Activated CD4-positive, alpha-beta T cell treated with anti-CD3 and anti-CD28 coated beads, Interleukin-10, Interleukin-2, amounts not matched to agents 100 ng/mL and 50 ng/mL, durations not matched to agents 16 hours and 8 hours (primary cell): Measurements from ENCODE around the gene GYG2.
"Not testable (repeated sequence)": the region's sequence is repeated elsewhere in the genome, so short reads cannot be mapped to it uniquely, and the experiment has no call there.

Experiments
- DNase-seq: peaks from one replicate; pipeline ENCODE4 v3.0.0-alpha.2; 2020

The GYG2 gene

GRCh38 chrX:2910109-2910508 lies 81.4 kb downstream of the GYG2 start:
- DNase-seq: no peak

- no peak for DNase-seq
Observed at GRCh38 chrX:2913118-2913517, 84.4 kb downstream of the GYG2 start.

GRCh38 chrX:2917767-2918166 lies 89.0 kb downstream of the GYG2 start:
- no peak for DNase-seq

- DNase-seq: no peak
Observed at GRCh38 chrX:2921193-2921592, 92.5 kb downstream of the GYG2 start.

GRCh38 chrX:2921750-2922149 lies 93.0 kb downstream of the GYG2 start:
- no peak for DNase-seq

GRCh38 chrX:2924151-2924550 lies 95.4 kb downstream of the GYG2 start:
- DNase-seq: no peak

- not testable (repeated sequence) for DNase-seq
Observed at GRCh38 chrX:2926255-2926654, 97.5 kb downstream of the GYG2 start.

- no peak for DNase-seq
Observed at GRCh38 chrX:2926664-2927275, 98.0 kb downstream of the GYG2 start.

- no peak for DNase-seq
Observed at GRCh38 chrX:2928191-2928582, 99.5 kb downstream of the GYG2 start.

- DNase-seq: peak; percentile 58
Observed at GRCh38 chrX:2928583-2929434, 100.1 kb downstream of the GYG2 start, which contains the start of gene ARSD. ARSD (minus strand) TSS chrX:2929339; CDS start chrX:2929275, 64 bp downstream.

- DNase-seq: no peak
Observed at GRCh38 chrX:2931155-2931554, 102.4 kb downstream of the GYG2 start.

- DNase-seq: no peak
Observed at GRCh38 chrX:2931612-2932011, 102.9 kb downstream of the GYG2 start.
